HG03159 (cell line): Measurements from ENCODE around the gene CNOT1.

Experiments used
- ATAC-seq: cut with Tn5 transposase; IDR thresholded peaks from one replicate; pipeline ENCODE4 v1.9.1; 2021; ENCODE audit warnings: mild to moderate bottlenecking, moderate library complexity; ENCODE audit not compliant: unreplicated experiment

CNOT1 gene

DNA sequence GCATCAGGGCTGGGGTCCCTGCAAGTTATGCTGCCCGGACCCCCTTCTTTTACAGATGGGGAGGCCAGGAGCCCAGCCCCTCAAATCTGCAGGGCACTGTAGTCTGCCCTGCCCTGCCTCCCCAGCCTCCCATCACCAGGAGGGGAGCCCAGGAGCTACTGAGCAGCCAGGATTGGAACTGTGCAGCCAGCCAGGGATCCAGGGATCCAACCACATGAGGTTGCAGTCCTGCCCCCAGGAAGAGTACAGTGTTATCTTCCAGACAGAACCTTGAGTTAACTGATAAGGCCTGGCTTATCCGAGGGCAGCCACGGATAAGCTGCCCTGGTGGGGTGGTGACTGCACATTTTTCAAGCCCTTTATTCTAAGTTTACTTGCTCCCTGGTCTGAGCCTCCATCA is 141.1 kb downstream of the CNOT1 start:
- ATAC-seq = no peak

DNA sequence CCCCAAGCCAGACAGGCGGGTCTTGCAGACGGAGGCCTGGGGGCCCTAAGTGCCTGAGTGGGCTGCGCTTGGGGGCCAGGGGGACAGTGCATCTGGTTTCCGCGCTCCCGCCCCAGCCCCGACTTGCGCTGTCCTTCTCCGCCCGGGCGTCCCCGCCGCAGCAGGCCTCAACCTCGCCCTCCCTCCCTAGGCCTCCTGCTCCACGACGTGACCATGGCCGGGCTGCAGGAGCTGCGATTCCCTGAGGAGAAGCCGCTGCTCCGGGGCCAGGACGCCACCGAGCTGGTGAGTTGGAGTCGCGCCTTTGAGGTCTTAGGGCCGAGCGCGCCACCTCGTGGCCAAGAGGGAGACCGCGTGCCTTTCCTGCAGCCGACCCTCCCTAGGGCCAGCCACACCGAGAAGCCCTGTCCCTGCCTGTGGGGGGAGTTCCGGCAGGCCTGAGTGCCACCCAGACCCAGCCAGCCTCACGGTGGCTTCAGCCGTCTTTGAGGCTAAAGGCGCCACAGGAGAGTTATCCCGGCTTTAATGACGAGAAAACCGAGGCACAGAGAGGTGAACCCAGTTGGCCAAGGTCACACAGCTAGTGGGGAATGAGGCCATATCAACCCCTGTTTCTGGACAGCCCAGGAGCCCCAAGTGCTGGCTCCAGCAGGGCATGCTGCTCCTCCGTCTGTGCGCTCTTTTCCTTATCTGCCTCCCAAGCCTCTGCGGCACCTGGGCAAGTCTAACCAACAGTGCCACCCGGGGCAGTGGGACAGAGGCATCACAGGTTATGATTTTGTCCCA is 141.9 kb downstream of the CNOT1 start:
- peak; percentile 75 for ATAC-seq

DNA sequence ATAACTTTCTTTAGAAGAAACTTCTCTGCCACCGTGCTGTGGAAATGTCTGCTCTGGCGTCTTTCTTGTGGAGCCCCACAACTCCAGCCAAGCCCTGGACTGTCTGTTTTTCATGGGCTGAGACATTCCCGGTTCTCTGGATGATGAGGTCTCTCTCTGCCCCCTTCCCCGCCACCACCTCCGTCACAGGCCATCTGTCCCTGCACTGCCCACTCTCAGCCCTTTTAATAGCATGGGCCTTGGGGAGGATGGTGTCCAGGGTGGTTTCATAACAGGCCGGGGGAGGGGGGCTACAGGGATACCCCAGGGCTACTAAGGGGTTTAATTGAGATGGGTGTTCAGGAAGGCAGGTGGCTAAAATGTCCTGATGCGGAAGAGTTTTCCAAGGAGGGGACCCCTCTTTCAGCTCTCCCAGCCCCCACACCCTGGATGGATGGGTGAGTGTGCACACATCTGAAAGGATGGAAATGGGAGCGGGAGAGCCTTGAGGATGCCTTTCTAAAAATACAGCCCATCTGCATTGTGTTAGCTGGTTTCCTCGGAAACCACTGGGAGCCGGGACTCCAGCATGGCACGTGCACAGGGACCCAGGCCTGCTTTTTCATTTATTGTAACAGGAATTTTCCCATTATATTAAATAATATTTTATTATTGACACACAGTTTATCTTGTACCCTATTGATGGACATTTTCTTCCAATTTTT is 144.3 kb downstream of the CNOT1 start:
- no peak for ATAC-seq

DNA sequence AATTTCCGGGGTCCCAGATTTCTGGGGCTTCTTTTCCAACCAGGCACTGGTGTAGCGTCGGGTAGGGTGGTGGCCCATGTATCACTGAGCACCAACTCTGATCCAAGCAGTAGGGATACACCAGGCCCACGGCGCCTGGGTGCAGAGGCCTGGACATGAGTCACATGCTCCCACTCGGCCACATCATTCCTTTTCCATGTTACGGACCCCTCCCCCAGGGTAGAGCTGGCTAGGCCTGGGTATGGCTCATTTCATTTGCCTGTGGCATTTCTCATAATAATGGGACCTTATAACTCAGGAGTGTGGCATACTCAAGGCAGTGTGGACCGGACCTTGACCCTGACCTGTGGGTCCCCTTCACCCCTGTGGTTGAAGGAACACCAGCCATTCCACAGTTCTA is 147.7 kb downstream of the CNOT1 start:
- ATAC-seq = no peak

DNA sequence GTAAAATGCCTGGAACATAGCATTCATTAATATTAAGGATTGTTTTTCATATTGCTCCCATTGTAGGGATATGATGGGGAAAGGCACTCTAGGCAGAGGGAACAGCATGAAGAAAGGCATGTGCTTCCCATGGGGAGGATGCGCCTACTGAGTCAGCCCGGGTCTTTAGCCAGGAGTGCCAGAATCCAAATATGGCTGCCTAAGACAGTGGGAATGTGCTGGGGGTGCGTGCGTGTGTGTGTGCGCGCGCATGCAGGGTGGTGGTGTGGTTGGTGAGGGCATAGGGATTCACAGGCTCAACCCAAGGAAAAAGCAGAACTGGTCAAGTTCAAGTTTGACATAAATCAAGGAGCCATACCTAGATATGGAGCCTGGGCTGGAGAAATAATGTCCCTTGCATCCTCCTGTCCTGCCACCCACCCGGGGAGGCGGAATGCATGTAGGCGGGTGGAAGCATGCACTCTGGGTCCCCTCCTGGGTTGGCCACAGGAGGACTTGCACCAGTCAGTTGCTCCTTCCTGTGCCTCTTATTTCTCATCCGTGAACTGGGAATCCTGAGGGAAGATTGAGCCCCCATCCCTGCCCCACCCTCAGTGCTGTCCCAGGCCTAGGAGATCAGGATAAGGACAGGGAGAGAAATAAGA is 148.3 kb downstream of the CNOT1 start:
- no peak for ATAC-seq

DNA sequence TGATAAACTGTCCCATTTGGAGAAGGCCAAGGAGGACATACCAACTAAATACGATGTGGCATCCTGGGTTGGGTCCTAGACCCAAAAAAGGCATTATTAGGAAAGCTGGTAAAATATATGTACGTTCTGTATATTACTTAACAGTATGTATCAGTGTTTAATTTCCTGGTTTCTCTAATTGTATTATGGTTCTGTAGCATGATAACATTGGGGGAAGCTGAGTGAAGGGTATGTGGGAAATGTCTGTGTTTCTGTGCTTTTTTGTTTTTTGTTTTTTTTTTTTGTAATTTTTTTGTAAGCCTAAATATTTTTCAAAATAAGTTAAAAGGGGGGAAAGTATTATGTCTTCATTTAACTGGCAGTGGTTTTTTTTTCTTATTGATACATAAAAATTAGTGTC is 151.2 kb downstream of the CNOT1 start:
- ATAC-seq = no peak

DNA sequence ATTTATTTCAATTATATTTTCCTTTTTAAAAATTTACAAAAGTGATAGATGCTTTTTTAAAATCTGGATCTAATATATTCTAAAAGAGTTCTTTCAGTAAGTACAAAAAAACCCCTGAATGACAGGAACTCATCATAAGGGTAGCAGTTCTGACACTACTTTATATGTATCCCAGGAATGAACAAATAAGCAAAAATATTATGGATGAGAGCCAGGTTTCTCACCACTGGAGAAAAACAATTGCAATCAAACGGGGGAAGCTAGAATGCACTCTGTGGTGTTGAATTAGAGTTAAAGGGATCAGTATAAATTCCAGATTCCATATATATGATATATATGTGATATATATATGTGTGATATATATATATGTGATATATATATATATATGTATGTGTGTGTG is 152.8 kb downstream of the CNOT1 start:
- ATAC-seq = no peak

DNA sequence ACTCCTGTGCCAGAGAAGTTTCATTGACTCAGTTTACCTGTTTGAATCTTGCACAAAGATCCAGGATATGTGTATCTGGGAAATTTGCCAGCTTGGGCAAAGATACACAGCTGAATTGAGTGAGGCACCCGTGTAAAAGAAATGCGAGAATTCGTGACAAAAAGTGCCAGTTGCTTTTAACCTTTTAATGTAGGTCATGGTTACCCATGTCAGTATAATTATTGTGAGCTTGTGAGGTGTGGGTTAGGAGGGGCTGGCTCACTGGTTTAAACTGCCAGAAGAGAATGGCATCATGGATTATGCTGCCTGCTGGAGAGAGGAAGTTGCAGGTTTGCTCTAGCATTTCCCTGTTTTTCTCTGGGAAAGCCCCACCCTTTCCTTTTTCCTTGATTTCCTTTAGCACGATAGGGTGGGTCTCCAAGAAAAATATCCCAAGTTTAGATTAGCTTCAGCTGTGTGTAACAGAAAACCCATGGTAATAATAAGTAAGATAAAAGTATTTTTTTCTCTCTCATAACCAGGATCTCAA is 154.5 kb downstream of the CNOT1 start:
- ATAC-seq = no peak

DNA sequence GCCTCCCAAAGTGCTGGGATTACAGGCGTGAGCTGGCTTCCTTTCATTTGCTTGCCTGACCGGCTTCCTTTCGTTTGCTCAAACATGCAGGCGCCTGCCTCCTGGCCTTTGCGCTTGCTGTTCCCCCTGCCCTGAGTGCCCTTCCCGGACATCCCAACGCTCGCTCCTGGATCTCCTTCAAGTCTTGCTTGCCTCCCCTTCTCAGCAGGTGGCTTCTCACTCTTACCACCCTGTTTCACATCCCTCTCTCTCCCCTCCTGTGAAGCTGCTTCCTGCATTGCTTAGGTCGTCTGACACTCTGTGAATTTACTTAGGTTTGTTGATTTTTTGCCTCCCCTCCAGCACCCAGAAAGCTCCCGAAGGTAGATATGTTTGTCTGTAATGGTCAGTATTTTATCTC is 155.3 kb downstream of the CNOT1 start:
- no peak for ATAC-seq

DNA sequence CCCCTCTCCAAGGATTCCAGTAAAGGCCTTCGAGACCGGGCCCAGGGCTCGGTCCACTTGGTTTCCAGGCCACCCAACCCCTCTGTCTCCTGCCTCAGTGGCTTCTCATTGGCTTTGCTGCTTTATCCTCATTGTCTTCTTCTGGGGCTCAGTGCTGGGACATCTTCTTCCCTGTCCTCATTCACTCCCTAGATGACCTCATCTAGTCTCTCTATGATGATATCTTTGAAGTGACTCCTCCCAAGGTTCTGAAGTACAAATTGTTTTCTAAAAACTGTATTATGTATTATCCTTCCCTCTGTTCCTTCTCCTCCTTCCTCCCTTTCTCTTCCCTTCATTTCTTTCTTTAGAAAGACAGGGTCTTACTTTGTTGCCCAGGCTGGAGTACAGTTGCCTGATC is 156.8 kb downstream of the CNOT1 start:
- ATAC-seq = no peak

DNA sequence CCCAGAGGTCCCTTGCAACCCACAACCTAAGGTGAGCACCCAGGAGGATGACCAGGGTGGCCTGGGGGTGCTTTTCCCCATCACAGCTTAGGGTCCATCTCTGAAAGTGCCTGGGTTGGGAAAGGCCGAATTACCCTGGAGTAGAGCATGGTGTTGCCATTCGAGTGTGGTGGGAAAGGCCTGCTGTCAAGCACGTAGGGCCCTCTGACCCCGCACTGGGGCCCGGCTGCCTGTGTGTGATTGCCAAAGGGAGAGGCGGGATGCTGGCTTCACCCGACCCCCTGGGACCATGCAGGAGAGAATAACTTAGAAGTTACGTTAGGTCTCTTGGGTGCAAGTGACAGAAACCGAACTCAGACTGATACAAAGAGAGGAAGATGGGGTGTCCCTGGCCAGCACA is 157.4 kb downstream of the CNOT1 start:
- ATAC-seq = no peak

DNA sequence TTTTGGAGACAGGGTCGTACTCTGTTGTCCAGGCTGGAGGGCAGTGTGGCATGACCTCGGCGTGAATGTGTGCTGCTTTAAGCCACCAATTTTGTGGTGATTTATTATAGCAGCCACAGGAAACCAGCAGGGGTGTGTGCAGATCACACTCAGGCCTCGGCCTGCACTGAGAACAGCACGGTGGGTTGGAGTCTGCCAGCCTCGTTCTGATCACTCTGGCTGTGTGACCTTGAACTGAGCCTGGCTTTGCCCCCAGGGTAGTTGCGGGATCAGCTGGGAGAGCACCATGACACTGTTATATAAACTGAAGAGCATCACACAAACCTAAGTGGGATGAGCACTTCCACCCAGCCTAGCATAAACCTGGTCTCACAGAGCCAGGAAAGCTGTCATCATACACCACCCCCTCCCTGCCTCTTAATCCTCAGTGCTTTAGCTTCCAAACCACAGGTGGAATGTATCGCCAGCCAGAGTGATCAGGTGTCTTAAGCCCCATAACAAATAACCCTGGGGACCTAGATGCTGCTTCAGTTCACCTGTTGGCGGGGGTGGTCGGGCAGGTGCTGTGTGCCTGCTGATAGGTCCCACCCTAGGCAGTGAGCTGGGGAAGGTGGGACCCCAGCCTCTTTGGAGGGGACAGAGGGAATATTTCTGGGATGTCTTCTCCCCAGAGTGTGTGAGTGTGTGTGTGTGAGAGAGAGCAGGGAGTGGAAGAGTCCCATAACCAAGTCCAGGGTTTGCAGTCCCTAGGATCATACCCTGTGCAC is 158.2 kb downstream of the CNOT1 start:
- no peak for ATAC-seq
